IMR-90 (cell line): Measurements from ENCODE around the gene PSAP. TPM values are rescaled to one million over a fixed set of nuclear protein-coding genes. Genes with fewer than 3 reads are reported as not detected.

Experiments used
- ATAC-seq: fragments of 200-7000 bp; cut with Tn5 transposase; 2 replicates; pipeline ENCODE4 v1.9.1; 2020; ENCODE audit warnings: low read depth, mild to moderate bottlenecking, moderate library complexity
- BruUV-seq: library from RNA; stranded (reverse); fragments of 400-500 nt; replicated peaks from 2 replicates; lab custom pipeline; 2021; lab: Mats Ljungman, UMichigan
- CTCF ChIA-PET: fragments of 300-600 bp; formaldehyde crosslinking; extraction: SDS; loops from one replicate; lab custom pipeline; 2021; ENCODE audit warnings: antibody characterized with exemption; lab: Yijun Ruan, JAX
- POLR2A ChIA-PET: fragments of 300-600 bp; sonication (Branson Sonifier 250); formaldehyde crosslinking; loops from one replicate; lab custom pipeline; 2022; ENCODE audit warnings: antibody characterized with exemption; ENCODE audit not compliant: unreplicated experiment; lab: Charles Lee
- DNase-seq: peaks from one replicate; pipeline ENCODE4 v3.0.0; 2013
- H2AFZ ChIP-seq: replicated peaks from 2 replicates; pipeline ENCODE3; 2013; ENCODE audit warnings: low read length, mild to moderate bottlenecking; ENCODE audit not compliant: poor library complexity
- H2AK5ac ChIP-seq: 2 replicates; pipeline ENCODE4 v1.6.1; 2013; ENCODE audit warnings: low read depth, low read length, inconsistent platforms
- H2AK9ac ChIP-seq: replicated peaks from 2 replicates; pipeline ENCODE3; 2013; ENCODE audit warnings: mild to moderate bottlenecking, low read depth, low read length, moderate library complexity; ENCODE audit not compliant: poor library complexity
- H2BK120ac ChIP-seq: 2 replicates; pipeline ENCODE4 v1.6.1; 2013; ENCODE audit warnings: low read depth, low read length, inconsistent platforms
- H2BK15ac ChIP-seq: 3 replicates; pipeline ENCODE4 v1.6.1; 2013; ENCODE audit warnings: low read depth, low read length, inconsistent platforms
- H2BK20ac ChIP-seq: 2 replicates; pipeline ENCODE4 v1.6.1; 2013; ENCODE audit warnings: low read depth, mild to moderate bottlenecking, inconsistent platforms, low read length, moderate library complexity
- H2BK5ac ChIP-seq: 2 replicates; pipeline ENCODE4 v1.6.1; 2013; ENCODE audit warnings: mild to moderate bottlenecking, low read depth, low read length, inconsistent platforms; ENCODE audit not compliant: poor library complexity, severe bottlenecking
- H3K14ac ChIP-seq: replicated peaks from 2 replicates; pipeline ENCODE4 v1.6.1; 2013; ENCODE audit warnings: low read depth, low read length, inconsistent platforms
- H3K18ac ChIP-seq: 2 replicates; pipeline ENCODE4 v1.6.1; 2013; ENCODE audit warnings: low read depth, low read length, control low read depth
- H3K23ac ChIP-seq: 2 replicates; pipeline ENCODE4 v1.6.1; 2013; ENCODE audit warnings: low read depth, low read length, inconsistent platforms
- H3K27ac ChIP-seq: 2 replicates; pipeline ENCODE4 v1.5.1; 2013; ENCODE audit warnings: mild to moderate bottlenecking, control low read depth, low read length; ENCODE audit not compliant: insufficient read depth
- H3K27me3 ChIP-seq: 2 replicates; pipeline ENCODE4 v1.6.1; 2013; ENCODE audit warnings: low read length; ENCODE audit not compliant: control insufficient read depth, insufficient read depth
- H3K36me3 ChIP-seq: 2 replicates; pipeline ENCODE4 v1.6.1; 2013; ENCODE audit warnings: low read length, mixed read lengths; ENCODE audit not compliant: control insufficient read depth, insufficient read depth
- H3K4ac ChIP-seq: 2 replicates; pipeline ENCODE4 v1.6.1; 2013; ENCODE audit warnings: low read depth, low read length, inconsistent platforms
- H3K4me1 ChIP-seq: 2 replicates; pipeline ENCODE4 v1.6.1; 2013; ENCODE audit warnings: low read length, mixed read lengths; ENCODE audit not compliant: control insufficient read depth, insufficient read depth
- H3K4me2 ChIP-seq: 2 replicates; pipeline ENCODE4 v1.6.1; 2013; ENCODE audit warnings: low read depth, mild to moderate bottlenecking, control low read depth, low read length, moderate library complexity
- H3K4me3 ChIP-seq: 2 replicates; pipeline ENCODE4 v1.5.1; 2013; ENCODE audit warnings: low read depth, mild to moderate bottlenecking, control low read depth, low read length, moderate library complexity; ENCODE audit not compliant: insufficient read depth
- H3K56ac ChIP-seq: 2 replicates; pipeline ENCODE4 v1.6.1; 2013; ENCODE audit warnings: low read length, inconsistent platforms; ENCODE audit not compliant: insufficient read depth; ENCODE audit errors: extremely low read depth
- H3K79me1 ChIP-seq, 2 experiments: 2 replicates each; pipeline ENCODE4 v1.6.1; 2013; ENCODE audit warnings: low read length in 2 of 2, inconsistent platforms in 1 of 2, low read depth in 1 of 2
- H3K9ac ChIP-seq: 2 replicates; pipeline ENCODE4 v1.6.1; 2013; ENCODE audit warnings: low read depth, low read length, control low read depth
- H3K9me1 ChIP-seq: 2 replicates; pipeline ENCODE4 v1.6.1; 2013; ENCODE audit warnings: low read length, inconsistent platforms; ENCODE audit not compliant: insufficient read depth
- H3K9me3 ChIP-seq: 2 replicates; pipeline ENCODE4 v1.6.1; 2013; ENCODE audit warnings: low read length; ENCODE audit not compliant: control insufficient read depth, insufficient read depth
- H4K20me1 ChIP-seq: 2 replicates; pipeline ENCODE4 v1.6.1; 2013; ENCODE audit warnings: low read length, inconsistent platforms; ENCODE audit not compliant: insufficient read depth
- H4K5ac ChIP-seq: 2 replicates; pipeline ENCODE4 v1.6.1; 2013; ENCODE audit warnings: mild to moderate bottlenecking, low read depth, low read length, control low read depth
- H4K8ac ChIP-seq, 2 experiments: 2 replicates each; pipeline ENCODE4 v1.6.1; 2013; ENCODE audit warnings: low read depth in 2 of 2, low read length in 2 of 2, control low read depth in 1 of 2, inconsistent platforms in 1 of 2
- H4K91ac ChIP-seq: 2 replicates; pipeline ENCODE4 v1.6.1; 2013; ENCODE audit warnings: low read depth, low read length, inconsistent platforms; ENCODE audit not compliant: insufficient read depth
- CEBPB ChIP-seq: IDR thresholded peaks from 2 replicates; pipeline ENCODE4 v1.6.1; 2012; ENCODE audit warnings: low read depth, low read length, improper control_type of control experiment
- CHD1 ChIP-seq: IDR thresholded peaks from 2 replicates; pipeline ENCODE4 v1.6.1; 2012; ENCODE audit warnings: low read depth, low read length, improper control_type of control experiment
- ELK1 ChIP-seq: fragments of 150-350 bp; IDR thresholded peaks from 2 replicates; pipeline ENCODE4 v1.6.1; 2016; ENCODE audit warnings: low read depth, mild to moderate bottlenecking, low read length, moderate library complexity, borderline replicate concordance
- FOS ChIP-seq: fragments of 150-350 bp; IDR thresholded peaks from 2 replicates; pipeline ENCODE4 v1.6.1; 2016; ENCODE audit warnings: low read depth, low read length
- MAFK ChIP-seq: IDR thresholded peaks from 2 replicates; pipeline ENCODE4 v1.6.1; 2012; ENCODE audit warnings: low read depth, low read length, improper control_type of control experiment
- MAZ ChIP-seq: IDR thresholded peaks from 2 replicates; pipeline ENCODE4 v1.6.1; 2012; ENCODE audit warnings: low read depth, mild to moderate bottlenecking, low read length, improper control_type of control experiment, moderate library complexity, borderline replicate concordance
- MXI1 ChIP-seq: IDR thresholded peaks from 2 replicates; pipeline ENCODE4 v1.6.1; 2012; ENCODE audit warnings: low read depth, mild to moderate bottlenecking, low read length, moderate library complexity, borderline replicate concordance
- NFE2L2 ChIP-seq: fragments of 150-350 bp; IDR thresholded peaks from 2 replicates; pipeline ENCODE4 v1.6.1; 2016; ENCODE audit warnings: low read depth, mild to moderate bottlenecking, low read length
- POLR2A ChIP-seq: IDR thresholded peaks from 2 replicates; pipeline ENCODE4 v1.6.1; 2012; ENCODE audit warnings: mild to moderate bottlenecking, low read depth, low read length
- RAD21 ChIP-seq: IDR thresholded peaks from 2 replicates; pipeline ENCODE4 v1.6.1; 2012; ENCODE audit warnings: low read length, improper control_type of control experiment
- RCOR1 ChIP-seq: IDR thresholded peaks from 2 replicates; pipeline ENCODE4 v1.6.1; 2012; ENCODE audit warnings: mild to moderate bottlenecking, low read length, improper control_type of control experiment; ENCODE audit not compliant: insufficient replicate concordance
- RFX5 ChIP-seq: IDR thresholded peaks from 2 replicates; pipeline ENCODE4 v1.8.0; 2012; ENCODE audit warnings: low read depth, mild to moderate bottlenecking, low read length, moderate library complexity
- SMC3 ChIP-seq: fragments of 150-350 bp; IDR thresholded peaks from 2 replicates; pipeline ENCODE4 v1.6.1; 2016; ENCODE audit warnings: low read depth, mild to moderate bottlenecking, antibody characterized with exemption, low read length, moderate library complexity
- USF2 ChIP-seq: fragments of 150-350 bp; IDR thresholded peaks from 2 replicates; pipeline ENCODE4 v1.6.1; 2017; ENCODE audit warnings: mild to moderate bottlenecking, antibody characterized with exemption, low read length, low read depth
- WGBS, 2 experiments: methylation state at CpG; one replicate each; pipeline versions ENCODE4 v1.1.5 to v1.1.7; 2013; ENCODE audit warnings: missing lambda C conversion rate in 2 of 2; ENCODE audit not compliant: insufficient read length in 1 of 2; ENCODE audit errors: extremely low coverage in 2 of 2; 5-methylcytosine and 5-hydroxymethylcytosine counted together
- dilution Hi-C: fragments of 300-500 bp; cut with HindIII; formaldehyde crosslinking; loops from one replicate; pipeline ENCODE4 v1.14.3; 2018; ENCODE audit warnings: low sequenced_read_pairs; ENCODE audit not compliant: unreplicated experiment
- in situ Hi-C: fragments of 300-500 bp; cut with MboI; formaldehyde crosslinking; loops from 3 replicates; pipeline ENCODE4 v1.14.3; 2019; ENCODE audit warnings: low sequenced_read_pairs, inconsistent platforms, mixed read lengths
- intact Hi-C: fragments of 100-400 bp; cut with micrococcal nuclease; formaldehyde crosslinking; loops from 2 replicates; pipeline ENCODE4 v1.10.0; 2022
- polyA plus RNA-seq, 3 experiments: library from polyadenylated mRNA; depleted of rRNA; stranded (reverse); fragments of >200 nt; gene quantifications; 2 replicates each; pipeline ENCODE4 v1.2.3, GENCODE V29; 2012; ENCODE audit warnings: low replicate concordance in 1 of 3
- total RNA-seq: library from RNA; depleted of rRNA; stranded (reverse); fragments of >200 nt; gene quantifications from 2 replicates; pipeline ENCODE4 v1.2.3, GENCODE V29; 2012

PSAP gene
- total and polyA plus RNA-seq, 2 of the 4 experiments (the other 2 are of a cell fraction) = 216 to 876 TPM

- Histone ChIP-seq H2AK5ac (no peak overlapping the region), H2BK5ac (no peak overlapping the region), H3K79me1 (no peaks in the 10 kb centered on the region), H3K14ac (no peak overlapping the region), H3K4me3 (no peak overlapping the region), H4K5ac (no peak overlapping the region), H2AK9ac (no peak overlapping the region), H3K4me2 (no peak overlapping the region), H3K27ac (no peak overlapping the region), H3K18ac (no peak overlapping the region), H3K36me3 (no peaks in the 10 kb centered on the region), H2AFZ (no peak overlapping the region), H2BK15ac (no peak overlapping the region), H3K4me1 (no peaks in the 10 kb centered on the region), H3K9ac (no peak overlapping the region), H3K23ac (no peak overlapping the region), H4K20me1 (no peaks in the 10 kb centered on the region), H3K9me3 (no peaks in the 10 kb centered on the region), H3K56ac (no peak overlapping the region), H4K8ac (no peak overlapping the region), H3K27me3 (peaks cover 21% of the 10 kb centered on the region), H3K4ac (no peak overlapping the region), H3K9me1 (no peaks in the 10 kb centered on the region), H2BK120ac (no peak overlapping the region), H2BK20ac (no peak overlapping the region), H4K91ac (no peak overlapping the region)
- DNase-seq (peak; percentile 23), ATAC-seq (peak; percentile 79)
- dilution Hi-C loops (no loop called here), intact Hi-C loops (no loop called here), in situ Hi-C loops (no loop called here)
- no TSS peak for BruUV-seq
- 0% methylated on average over 1 of the region's 2 CpGs; no CpG with 5 or more reads in 1 of the 2 experiments for WGBS, 2 experiments
- CTCF ChIA-PET = no interaction called here
- POLR2A ChIA-PET = no interaction called here
- TF ChIP-seq MAFK (no peak), CHD1 (no peak), CEBPB (no peak), MAZ (no peak), FOS (no peak), RFX5 (no peak), MXI1 (no peak), ELK1 (no peak), USF2 (no peak), NFE2L2 (no peak), POLR2A (no peak), RCOR1 (no peak), RAD21 (no peak), SMC3 (no peak)
Measured at GRCh38 chr10:71795248-71795647, 55.8 kb downstream of the PSAP start.
